ENCODE measurements around the gene CCDC142. TPM values are rescaled to one million over a fixed set of nuclear protein-coding genes. Genes with fewer than 3 reads are reported as not detected.

Gene CCDC142
- total RNA-seq, 2 experiments from 2014 or later, result 10.2 to 12.4 TPM

DNA sequence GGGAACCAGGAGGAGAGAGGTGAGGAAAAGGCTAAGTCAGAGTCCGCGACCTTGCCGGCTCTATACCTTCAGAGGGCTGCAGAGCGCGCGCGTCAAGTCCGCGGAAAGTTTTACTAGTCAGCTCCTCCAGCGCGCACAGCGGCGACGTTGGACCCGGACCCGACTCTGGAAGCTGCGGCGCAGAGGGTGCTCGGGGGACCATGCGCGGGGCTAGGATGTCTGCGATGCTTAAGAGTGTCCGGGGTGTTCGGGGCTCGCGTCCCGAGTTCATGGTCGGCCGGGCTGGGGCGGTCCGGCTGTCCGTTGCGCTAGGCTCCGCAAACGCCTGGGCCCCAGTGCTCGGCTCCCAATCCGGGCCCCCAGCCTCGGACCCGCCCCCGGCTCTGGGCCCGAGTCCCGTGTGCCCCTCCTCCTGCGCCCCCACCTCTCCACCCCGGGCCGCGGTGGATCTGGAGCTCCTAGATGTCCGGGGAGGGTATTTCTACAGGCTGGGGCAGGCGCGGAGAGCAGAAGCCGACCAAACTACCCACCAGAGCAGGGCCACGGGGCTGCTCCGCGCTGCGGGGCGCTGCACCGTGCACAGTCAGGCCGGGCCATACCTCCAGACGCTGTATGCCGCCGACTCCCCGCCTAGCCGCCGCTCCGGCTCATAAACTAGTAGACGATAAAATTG is 16.6 kb upstream of the CCDC142 start, which contains the start of gene LBX2:
Gene LBX2, minus strand, starts transcription at position 337 of the 673 bp plus-strand sequence. Its CDS starts 66 bp downstream, at position 271.
- POLR2A ChIA-PET, result interaction anchor here (1.0 to 4.5 kb wide), 6 partner anchors 8 to 86 kb away, joined by 3 to 21 read pairs (median 6); partner anchors contain the start of genes AUP1, CCDC142, HTRA2 and PCGF1
- peak within 1 kb of the TSS; percentile 64 for H3K4me3 ChIP-seq (ENCODE audit: low read length)
- H3K4me1 ChIP-seq (ENCODE audit: insufficient read depth, low read length), result peaks cover 48% of the 10 kb centered on the region

GRCh38 chr2:74498500-74499266 is 15.9 kb upstream of the CCDC142 start:
- no peak overlapping the region for H3K27ac Mint-ChIP-seq
- peaks cover 46 to 60% of the 10 kb centered on the region in 2 experiments for H3K27me3 ChIP-seq (ENCODE audit: control insufficient read depth in 1 of 2, insufficient read depth in 2 of 2, low read length in 2 of 2)
- DNase-seq, result peak in 3 of 14 experiments; percentile 34 to 51 (median 41)
- no peaks in the 10 kb centered on the region for H3K9me3 Mint-ChIP-seq
- POLR2A ChIA-PET, result interaction anchor here (0.8 to 4.5 kb wide), 7 partner anchors 9 to 42 kb away, joined by 3 to 21 read pairs (median 4); partner anchors contain the start of genes AUP1, CCDC142, HTRA2 and PCGF1
- intact Hi-C loops (cut with DNase I, micrococcal nuclease), result no loop called here
- H3K9me3 ChIP-seq (ENCODE audit: control insufficient read depth in 1 of 2, insufficient read depth in 1 of 2, low read length in 2 of 2), result peaks cover 0 to 37% of the 10 kb centered on the region in 2 experiments
- peaks cover 53% of the 10 kb centered on the region for H3K4me1 Mint-ChIP-seq (ENCODE audit: low read depth)
- H3K36me3 Mint-ChIP-seq (ENCODE audit: low read depth), result peaks cover 7% of the 10 kb centered on the region
- peaks cover 60% of the 10 kb centered on the region for H3K27me3 Mint-ChIP-seq
- peak overlapping the region; percentile 64 for H3K4me3 ChIP-seq (ENCODE audit: low read length)
- TF ChIP-seq, protein P1, sequence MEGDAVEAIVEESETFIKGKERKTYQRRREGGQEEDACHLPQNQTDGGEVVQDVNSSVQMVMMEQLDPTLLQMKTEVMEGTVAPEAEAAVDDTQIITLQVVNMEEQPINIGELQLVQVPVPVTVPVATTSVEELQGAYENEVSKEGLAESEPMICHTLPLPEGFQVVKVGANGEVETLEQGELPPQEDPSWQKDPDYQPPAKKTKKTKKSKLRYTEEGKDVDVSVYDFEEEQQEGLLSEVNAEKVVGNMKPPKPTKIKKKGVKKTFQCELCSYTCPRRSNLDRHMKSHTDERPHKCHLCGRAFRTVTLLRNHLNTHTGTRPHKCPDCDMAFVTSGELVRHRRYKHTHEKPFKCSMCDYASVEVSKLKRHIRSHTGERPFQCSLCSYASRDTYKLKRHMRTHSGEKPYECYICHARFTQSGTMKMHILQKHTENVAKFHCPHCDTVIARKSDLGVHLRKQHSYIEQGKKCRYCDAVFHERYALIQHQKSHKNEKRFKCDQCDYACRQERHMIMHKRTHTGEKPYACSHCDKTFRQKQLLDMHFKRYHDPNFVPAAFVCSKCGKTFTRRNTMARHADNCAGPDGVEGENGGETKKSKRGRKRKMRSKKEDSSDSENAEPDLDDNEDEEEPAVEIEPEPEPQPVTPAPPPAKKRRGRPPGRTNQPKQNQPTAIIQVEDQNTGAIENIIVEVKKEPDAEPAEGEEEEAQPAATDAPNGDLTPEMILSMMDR (IDR thresholded peaks at IDR 0.05), result no peak
- CTCF ChIA-PET, result interaction anchor here (0.9 to 1.1 kb wide), 2 partner anchors 11 to 26 kb away, joined by 3 read pairs; partner anchors contain the start of gene MRPL53
- H3K4me3 Mint-ChIP-seq, result peak overlapping the region; percentile 82
- no peak overlapping the region for H3K27ac ChIP-seq (ENCODE audit: low read depth in 1 of 2, low read length in 2 of 2)
- peaks cover 44% of the 10 kb centered on the region for H3K4me1 ChIP-seq (ENCODE audit: insufficient read depth, low read length)
- H3K36me3 ChIP-seq (ENCODE audit: insufficient read depth, low read length), result peaks cover 5% of the 10 kb centered on the region
- ATAC-seq (ENCODE audit: poor library complexity), result peak; percentile 28

More for the DNA sequence above, 16.6 kb upstream of the CCDC142 start, which contains the start of gene LBX2:
- H3K27me3 ChIP-seq (ENCODE audit: control insufficient read depth in 1 of 2, insufficient read depth in 2 of 2, low read length in 2 of 2), result peaks cover 53 to 66% of the 10 kb centered on the region in 2 experiments
- Mint-ChIP-seq H3K27ac (no peak within 1 kb of the TSS), H3K36me3 (ENCODE audit: low read depth) (peaks cover 4% of the 10 kb centered on the region), H3K4me3 (peak within 1 kb of the TSS; percentile 82), H3K4me1 (ENCODE audit: low read depth) (peaks cover 60% of the 10 kb centered on the region), H3K27me3 (peaks cover 67% of the 10 kb centered on the region), H3K9me3 (no peaks in the 10 kb centered on the region)
- H3K36me3 ChIP-seq (ENCODE audit: insufficient read depth, low read length), result peaks cover 2% of the 10 kb centered on the region
- peaks cover 0 to 37% of the 10 kb centered on the region in 2 experiments for H3K9me3 ChIP-seq (ENCODE audit: control insufficient read depth in 1 of 2, insufficient read depth in 1 of 2, low read length in 2 of 2)
- intact Hi-C loops (cut with DNase I, micrococcal nuclease), result no loop called here
- CTCF ChIA-PET, result interaction anchor here (1.4 kb wide), 1 partner anchor 33 kb away, joined by 3 read pairs; no protein-coding TSS in a partner anchor
- TF ChIP-seq, protein P1 (IDR thresholded peaks at IDR 0.05), result no peak
- ATAC-seq (ENCODE audit: poor library complexity) (peak; percentile 13), DNase-seq (peak in 1 of 14 experiments; percentile 41)
- no peak within 1 kb of the TSS for H3K27ac ChIP-seq (ENCODE audit: low read depth in 1 of 2, low read length in 2 of 2)

Data from CD4-positive, alpha-beta T cell (primary cell).